GM23338 (cell line): Measurements from ENCODE around the gene CRYL1.

Source experiments
- CREB1 ChIP-seq: fragments of 250-450 bp; sonication (Bioruptor Pico); IDR thresholded peaks from 2 replicates; pipeline ENCODE4 v1.5.0; 2020; ENCODE audit warnings: low read depth, mild to moderate bottlenecking, moderate library complexity
- POLR2AphosphoS5 ChIP-seq: IDR thresholded peaks from 2 replicates; pipeline ENCODE4 v1.6.1; 2016; ENCODE audit warnings: antibody characterized with exemption, low read depth
- TF ChIP-seq, protein P1 (sequence below), 2 experiments: fragments of 200-600 bp in 1 of 2; sonication (generic) in 1 of 2; conservative IDR thresholded peaks; 2 replicates each; pipeline versions ENCODE4 v1.5.1 to v1.6.1; 2016 to 2017; ENCODE audit warnings: antibody characterized with exemption in 2 of 2, low read depth in 2 of 2, mild to moderate bottlenecking in 2 of 2, moderate library complexity in 1 of 2

DNA sequence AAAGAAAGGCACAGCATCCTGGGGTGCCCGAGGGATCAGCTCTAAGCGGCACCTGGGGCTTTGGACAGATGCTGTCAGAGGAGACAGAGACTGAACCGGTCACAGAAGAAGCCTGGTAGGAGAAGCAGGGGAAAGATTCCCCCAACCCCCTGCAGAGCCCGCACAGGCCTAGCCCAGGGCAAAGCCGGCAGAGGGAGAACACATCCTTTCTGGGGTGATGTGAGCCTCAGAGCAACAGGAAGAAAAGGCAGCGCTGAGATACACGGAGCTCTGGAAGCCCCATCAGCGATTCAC, 101.2 kb downstream of the CRYL1 start:
- TF ChIP-seq POLR2AphosphoS5 (no peak), CREB1 (CRISPR knock-in tag) (no peak)
- TF ChIP-seq, protein P1, sequence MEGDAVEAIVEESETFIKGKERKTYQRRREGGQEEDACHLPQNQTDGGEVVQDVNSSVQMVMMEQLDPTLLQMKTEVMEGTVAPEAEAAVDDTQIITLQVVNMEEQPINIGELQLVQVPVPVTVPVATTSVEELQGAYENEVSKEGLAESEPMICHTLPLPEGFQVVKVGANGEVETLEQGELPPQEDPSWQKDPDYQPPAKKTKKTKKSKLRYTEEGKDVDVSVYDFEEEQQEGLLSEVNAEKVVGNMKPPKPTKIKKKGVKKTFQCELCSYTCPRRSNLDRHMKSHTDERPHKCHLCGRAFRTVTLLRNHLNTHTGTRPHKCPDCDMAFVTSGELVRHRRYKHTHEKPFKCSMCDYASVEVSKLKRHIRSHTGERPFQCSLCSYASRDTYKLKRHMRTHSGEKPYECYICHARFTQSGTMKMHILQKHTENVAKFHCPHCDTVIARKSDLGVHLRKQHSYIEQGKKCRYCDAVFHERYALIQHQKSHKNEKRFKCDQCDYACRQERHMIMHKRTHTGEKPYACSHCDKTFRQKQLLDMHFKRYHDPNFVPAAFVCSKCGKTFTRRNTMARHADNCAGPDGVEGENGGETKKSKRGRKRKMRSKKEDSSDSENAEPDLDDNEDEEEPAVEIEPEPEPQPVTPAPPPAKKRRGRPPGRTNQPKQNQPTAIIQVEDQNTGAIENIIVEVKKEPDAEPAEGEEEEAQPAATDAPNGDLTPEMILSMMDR (conservative IDR thresholded peaks at IDR 0.05; ENCODE audit: low read depth in 2 of 2) = no peak
